ENCODE measurements around the gene TAS2R31. TPM values are rescaled to one million over a fixed set of nuclear protein-coding genes. Genes with fewer than 3 reads are reported as not detected.

TAS2R31 gene
- total and polyA plus RNA-seq, 2 donors (not counting 3 experiments of a cell fraction or from before 2014, with no cell fraction given): 0.12 to 3.2 TPM

DNA sequence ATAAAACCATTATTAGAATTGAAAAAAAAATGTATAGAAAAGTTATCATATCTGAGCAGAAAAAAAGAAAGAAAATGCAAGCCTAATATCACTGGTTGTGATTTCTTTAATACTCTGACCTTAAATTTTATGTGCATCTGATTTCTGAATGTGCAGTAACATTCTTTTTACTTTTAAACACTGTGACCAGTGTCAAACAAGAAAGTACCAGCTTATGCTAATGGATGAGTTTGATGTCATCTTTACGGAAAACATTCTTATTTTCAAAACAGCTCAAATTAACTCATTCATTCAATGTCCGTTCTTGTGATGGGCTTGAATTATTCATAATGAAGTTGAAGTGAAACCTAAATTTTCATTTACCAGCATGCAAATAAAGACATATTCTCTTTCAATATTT, 44.4 kb downstream of the TAS2R31 start, which contains the start of gene TAS2R50:
Gene TAS2R50 (minus strand): TSS at position 101 of the 400 bp plus-strand sequence. CDS start 52 bp downstream, at position 49.
- Histone ChIP-seq H3K27me3 (ENCODE audit: control insufficient read depth in 2 of 2, insufficient read depth in 2 of 2, low read length in 2 of 2) (no peaks in the 10 kb centered on the region), H3K4me1 (ENCODE audit: control insufficient read depth, extremely low read depth, insufficient read depth, low read length) (no peaks in the 10 kb centered on the region), H3K4me3 (replicated peaks in 1 of 3; ENCODE audit: insufficient read depth in 1 of 3, low read depth in 1 of 3, low read length in 3 of 3) (no peak within 1 kb of the TSS), H3K9me3 (replicated peaks; ENCODE audit: control insufficient read depth, insufficient read depth, low read length) (no peaks in the 10 kb centered on the region), H2AFZ (ENCODE audit: low read depth, low read length) (no peak within 1 kb of the TSS), H3K9me1 (replicated peaks; ENCODE audit: control insufficient read depth, extremely low read depth, insufficient read depth, low read length) (no peaks in the 10 kb centered on the region), H3K79me2 (ENCODE audit: control insufficient read depth, insufficient read depth, low read length) (no peaks in the 10 kb centered on the region), H3K9ac (replicated peaks; ENCODE audit: extremely low read depth, insufficient read depth, low read length) (no peak within 1 kb of the TSS), H3K36me3 (ENCODE audit: control insufficient read depth in 2 of 2, extremely low read depth in 1 of 2, insufficient read depth in 2 of 2, low read length in 2 of 2) (no peaks in the 10 kb centered on the region), H3K27ac (ENCODE audit: insufficient read depth, low read depth, low read length) (no peak within 1 kb of the TSS), H3K4me2 (ENCODE audit: insufficient read depth, low read length) (no peak within 1 kb of the TSS), H4K20me1 (replicated peaks; ENCODE audit: control insufficient read depth, extremely low read depth, insufficient read depth, low read length) (no peaks in the 10 kb centered on the region)
- intact Hi-C loops (cut with micrococcal nuclease) (no loop called here), dilution Hi-C loops (cut with MboI; ENCODE audit: extremely low pct_ligation_motif_present, low sequenced_read_pairs) (no loop called here)
- ChIA-PET CTCF (interaction anchor here (1.6 kb wide), 1 partner anchor 15 kb away, joined by 4 read pairs; no protein-coding TSS in a partner anchor), POLR2A (no interaction called here)
- no TSS peak for BruUV-seq (replicated peaks)
- DNase-seq (ENCODE audit: low read depth, low spot score): no peak
- FAIRE-seq: no peak
- TF ChIP-seq JUN (IDR thresholded peaks at IDR 0.05; ENCODE audit: borderline replicate concordance, insufficient read depth, insufficient read length, low read depth) (no peak), EZH2 (IDR thresholded peaks at IDR 0.05; ENCODE audit: borderline replicate concordance, low read depth, low read length, severe bottlenecking) (no peak), MYC (IDR thresholded peaks at IDR 0.05; ENCODE audit: low read depth, low read length) (no peak), FOS (IDR thresholded peaks at IDR 0.05; ENCODE audit: borderline replicate concordance, insufficient read depth, low read length) (no peak)
- TF ChIP-seq, protein P1, sequence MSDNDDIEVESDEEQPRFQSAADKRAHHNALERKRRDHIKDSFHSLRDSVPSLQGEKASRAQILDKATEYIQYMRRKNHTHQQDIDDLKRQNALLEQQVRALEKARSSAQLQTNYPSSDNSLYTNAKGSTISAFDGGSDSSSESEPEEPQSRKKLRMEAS (IDR thresholded peaks at IDR 0.05; ENCODE audit: insufficient read depth, insufficient read length): no peak
- TF ChIP-seq, protein P2, sequence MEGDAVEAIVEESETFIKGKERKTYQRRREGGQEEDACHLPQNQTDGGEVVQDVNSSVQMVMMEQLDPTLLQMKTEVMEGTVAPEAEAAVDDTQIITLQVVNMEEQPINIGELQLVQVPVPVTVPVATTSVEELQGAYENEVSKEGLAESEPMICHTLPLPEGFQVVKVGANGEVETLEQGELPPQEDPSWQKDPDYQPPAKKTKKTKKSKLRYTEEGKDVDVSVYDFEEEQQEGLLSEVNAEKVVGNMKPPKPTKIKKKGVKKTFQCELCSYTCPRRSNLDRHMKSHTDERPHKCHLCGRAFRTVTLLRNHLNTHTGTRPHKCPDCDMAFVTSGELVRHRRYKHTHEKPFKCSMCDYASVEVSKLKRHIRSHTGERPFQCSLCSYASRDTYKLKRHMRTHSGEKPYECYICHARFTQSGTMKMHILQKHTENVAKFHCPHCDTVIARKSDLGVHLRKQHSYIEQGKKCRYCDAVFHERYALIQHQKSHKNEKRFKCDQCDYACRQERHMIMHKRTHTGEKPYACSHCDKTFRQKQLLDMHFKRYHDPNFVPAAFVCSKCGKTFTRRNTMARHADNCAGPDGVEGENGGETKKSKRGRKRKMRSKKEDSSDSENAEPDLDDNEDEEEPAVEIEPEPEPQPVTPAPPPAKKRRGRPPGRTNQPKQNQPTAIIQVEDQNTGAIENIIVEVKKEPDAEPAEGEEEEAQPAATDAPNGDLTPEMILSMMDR (IDR thresholded peaks at IDR 0.05; ENCODE audit: extremely low read depth in 1 of 2, insufficient read depth in 1 of 2, low read depth in 1 of 2, low read length in 2 of 2): no peak

All from endothelial cell of umbilical vein (primary cell).